IMR-90 (cell line): ENCODE data around the gene HACE1. TPM values are rescaled to one million over a fixed set of nuclear protein-coding genes. Genes with fewer than 3 reads are reported as not detected.

ENCODE experiments used
- ATAC-seq: fragments of 200-7000 bp; cut with Tn5 transposase; 2 replicates; pipeline ENCODE4 v1.9.1; 2020; ENCODE audit warnings: low read depth, mild to moderate bottlenecking, moderate library complexity
- BruUV-seq: library from RNA; stranded (reverse); fragments of 400-500 nt; replicated peaks from 2 replicates; lab custom pipeline; 2021; lab: Mats Ljungman, UMichigan
- CTCF ChIA-PET: fragments of 300-600 bp; formaldehyde crosslinking; extraction: SDS; loops from one replicate; lab custom pipeline; 2021; ENCODE audit warnings: antibody characterized with exemption; lab: Yijun Ruan, JAX
- POLR2A ChIA-PET: fragments of 300-600 bp; sonication (Branson Sonifier 250); formaldehyde crosslinking; loops from one replicate; lab custom pipeline; 2022; ENCODE audit warnings: antibody characterized with exemption; ENCODE audit not compliant: unreplicated experiment; lab: Charles Lee
- DNase-seq: peaks from one replicate; pipeline ENCODE4 v3.0.0; 2013
- H2AFZ ChIP-seq: replicated peaks from 2 replicates; pipeline ENCODE3; 2013; ENCODE audit warnings: low read length, mild to moderate bottlenecking; ENCODE audit not compliant: poor library complexity
- H2AK5ac ChIP-seq: 2 replicates; pipeline ENCODE4 v1.6.1; 2013; ENCODE audit warnings: low read depth, low read length, inconsistent platforms
- H2AK9ac ChIP-seq: replicated peaks from 2 replicates; pipeline ENCODE3; 2013; ENCODE audit warnings: mild to moderate bottlenecking, low read depth, low read length, moderate library complexity; ENCODE audit not compliant: poor library complexity
- H2BK120ac ChIP-seq: 2 replicates; pipeline ENCODE4 v1.6.1; 2013; ENCODE audit warnings: low read depth, low read length, inconsistent platforms
- H2BK15ac ChIP-seq: 3 replicates; pipeline ENCODE4 v1.6.1; 2013; ENCODE audit warnings: low read depth, low read length, inconsistent platforms
- H2BK20ac ChIP-seq: 2 replicates; pipeline ENCODE4 v1.6.1; 2013; ENCODE audit warnings: low read depth, mild to moderate bottlenecking, inconsistent platforms, low read length, moderate library complexity
- H2BK5ac ChIP-seq: 2 replicates; pipeline ENCODE4 v1.6.1; 2013; ENCODE audit warnings: mild to moderate bottlenecking, low read depth, low read length, inconsistent platforms; ENCODE audit not compliant: poor library complexity, severe bottlenecking
- H3K14ac ChIP-seq: replicated peaks from 2 replicates; pipeline ENCODE4 v1.6.1; 2013; ENCODE audit warnings: low read depth, low read length, inconsistent platforms
- H3K18ac ChIP-seq: 2 replicates; pipeline ENCODE4 v1.6.1; 2013; ENCODE audit warnings: low read depth, low read length, control low read depth
- H3K23ac ChIP-seq: 2 replicates; pipeline ENCODE4 v1.6.1; 2013; ENCODE audit warnings: low read depth, low read length, inconsistent platforms
- H3K27ac ChIP-seq: 2 replicates; pipeline ENCODE4 v1.5.1; 2013; ENCODE audit warnings: mild to moderate bottlenecking, control low read depth, low read length; ENCODE audit not compliant: insufficient read depth
- H3K27me3 ChIP-seq: 2 replicates; pipeline ENCODE4 v1.6.1; 2013; ENCODE audit warnings: low read length; ENCODE audit not compliant: control insufficient read depth, insufficient read depth
- H3K36me3 ChIP-seq: 2 replicates; pipeline ENCODE4 v1.6.1; 2013; ENCODE audit warnings: low read length, mixed read lengths; ENCODE audit not compliant: control insufficient read depth, insufficient read depth
- H3K4ac ChIP-seq: 2 replicates; pipeline ENCODE4 v1.6.1; 2013; ENCODE audit warnings: low read depth, low read length, inconsistent platforms
- H3K4me1 ChIP-seq: 2 replicates; pipeline ENCODE4 v1.6.1; 2013; ENCODE audit warnings: low read length, mixed read lengths; ENCODE audit not compliant: control insufficient read depth, insufficient read depth
- H3K4me2 ChIP-seq: 2 replicates; pipeline ENCODE4 v1.6.1; 2013; ENCODE audit warnings: low read depth, mild to moderate bottlenecking, control low read depth, low read length, moderate library complexity
- H3K4me3 ChIP-seq: 2 replicates; pipeline ENCODE4 v1.5.1; 2013; ENCODE audit warnings: low read depth, mild to moderate bottlenecking, control low read depth, low read length, moderate library complexity; ENCODE audit not compliant: insufficient read depth
- H3K56ac ChIP-seq: 2 replicates; pipeline ENCODE4 v1.6.1; 2013; ENCODE audit warnings: low read length, inconsistent platforms; ENCODE audit not compliant: insufficient read depth; ENCODE audit errors: extremely low read depth
- H3K79me1 ChIP-seq, 2 experiments: 2 replicates each; pipeline ENCODE4 v1.6.1; 2013; ENCODE audit warnings: low read length in 2 of 2, inconsistent platforms in 1 of 2, low read depth in 1 of 2
- H3K9ac ChIP-seq: 2 replicates; pipeline ENCODE4 v1.6.1; 2013; ENCODE audit warnings: low read depth, low read length, control low read depth
- H3K9me1 ChIP-seq: 2 replicates; pipeline ENCODE4 v1.6.1; 2013; ENCODE audit warnings: low read length, inconsistent platforms; ENCODE audit not compliant: insufficient read depth
- H3K9me3 ChIP-seq: 2 replicates; pipeline ENCODE4 v1.6.1; 2013; ENCODE audit warnings: low read length; ENCODE audit not compliant: control insufficient read depth, insufficient read depth
- H4K20me1 ChIP-seq: 2 replicates; pipeline ENCODE4 v1.6.1; 2013; ENCODE audit warnings: low read length, inconsistent platforms; ENCODE audit not compliant: insufficient read depth
- H4K5ac ChIP-seq: 2 replicates; pipeline ENCODE4 v1.6.1; 2013; ENCODE audit warnings: mild to moderate bottlenecking, low read depth, low read length, control low read depth
- H4K8ac ChIP-seq, 2 experiments: 2 replicates each; pipeline ENCODE4 v1.6.1; 2013; ENCODE audit warnings: low read depth in 2 of 2, low read length in 2 of 2, control low read depth in 1 of 2, inconsistent platforms in 1 of 2
- H4K91ac ChIP-seq: 2 replicates; pipeline ENCODE4 v1.6.1; 2013; ENCODE audit warnings: low read depth, low read length, inconsistent platforms; ENCODE audit not compliant: insufficient read depth
- CHD1 ChIP-seq: IDR thresholded peaks from 2 replicates; pipeline ENCODE4 v1.6.1; 2012; ENCODE audit warnings: low read depth, low read length, improper control_type of control experiment
- MAFK ChIP-seq: IDR thresholded peaks from 2 replicates; pipeline ENCODE4 v1.6.1; 2012; ENCODE audit warnings: low read depth, low read length, improper control_type of control experiment
- SMC3 ChIP-seq: fragments of 150-350 bp; IDR thresholded peaks from 2 replicates; pipeline ENCODE4 v1.6.1; 2016; ENCODE audit warnings: low read depth, mild to moderate bottlenecking, antibody characterized with exemption, low read length, moderate library complexity
- WGBS, 2 experiments: methylation state at CpG; one replicate each; pipeline versions ENCODE4 v1.1.5 to v1.1.7; 2013; ENCODE audit warnings: missing lambda C conversion rate in 2 of 2; ENCODE audit not compliant: insufficient read length in 1 of 2; ENCODE audit errors: extremely low coverage in 2 of 2; 5-methylcytosine and 5-hydroxymethylcytosine counted together
- dilution Hi-C: fragments of 300-500 bp; cut with HindIII; formaldehyde crosslinking; loops from one replicate; pipeline ENCODE4 v1.14.3; 2018; ENCODE audit warnings: low sequenced_read_pairs; ENCODE audit not compliant: unreplicated experiment
- in situ Hi-C: fragments of 300-500 bp; cut with MboI; formaldehyde crosslinking; loops from 3 replicates; pipeline ENCODE4 v1.14.3; 2019; ENCODE audit warnings: low sequenced_read_pairs, inconsistent platforms, mixed read lengths
- intact Hi-C: fragments of 100-400 bp; cut with micrococcal nuclease; formaldehyde crosslinking; loops from 2 replicates; pipeline ENCODE4 v1.10.0; 2022
- polyA plus RNA-seq, 3 experiments: library from polyadenylated mRNA; depleted of rRNA; stranded (reverse); fragments of >200 nt; gene quantifications; 2 replicates each; pipeline ENCODE4 v1.2.3, GENCODE V29; 2012; ENCODE audit warnings: low replicate concordance in 1 of 3
- total RNA-seq: library from RNA; depleted of rRNA; stranded (reverse); fragments of >200 nt; gene quantifications from 2 replicates; pipeline ENCODE4 v1.2.3, GENCODE V29; 2012

Gene HACE1
- total and polyA plus RNA-seq, 2 of the 4 experiments (the other 2 are of a cell fraction): 5.4 to 10.8 TPM

DNA sequence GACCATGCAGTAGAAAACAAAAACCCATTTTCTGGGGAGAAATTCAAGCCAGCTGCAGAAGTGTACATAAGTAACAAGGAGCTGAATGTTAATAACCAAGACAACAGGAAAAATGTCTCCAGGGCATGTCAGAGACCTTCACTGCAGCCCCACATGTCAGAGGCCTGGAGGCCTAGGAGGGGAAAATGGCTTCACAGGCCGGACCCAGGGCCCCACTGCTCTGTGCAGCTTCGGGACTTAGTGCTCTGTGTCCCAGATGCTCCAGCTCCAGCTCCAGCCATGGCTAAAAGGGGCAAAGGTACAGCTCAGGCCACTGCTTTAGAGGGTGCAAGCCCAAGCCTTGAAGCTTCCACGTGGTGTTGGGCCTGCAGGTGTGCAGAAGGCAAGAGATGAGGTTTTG is 43.6 kb downstream of the HACE1 start:
- H3K9me3 ChIP-seq: no peaks in the 10 kb centered on the region
- no peak overlapping the region for H2BK20ac ChIP-seq
- H3K27me3 ChIP-seq: no peaks in the 10 kb centered on the region
- H3K4me3 ChIP-seq: no peak overlapping the region
- no peak overlapping the region for H4K8ac ChIP-seq
- H3K4me2 ChIP-seq: no peak overlapping the region
- BruUV-seq: no TSS peak
- DNase-seq (no peak), ATAC-seq (no peak)
- no peak overlapping the region for H3K9ac ChIP-seq
- CTCF ChIA-PET: interaction anchor here (0.7 to 0.9 kb wide), 3 partner anchors 14 to 33 kb away, joined by 3 to 7 read pairs (median 5); no protein-coding TSS in a partner anchor
- no peak overlapping the region for H4K91ac ChIP-seq
- no peak overlapping the region for H3K56ac ChIP-seq
- in situ Hi-C loops (no loop called here), dilution Hi-C loops (no loop called here), intact Hi-C loops (no loop called here)
- H3K14ac ChIP-seq: no peak overlapping the region
- H2BK15ac ChIP-seq: no peak overlapping the region
- no peak overlapping the region for H3K18ac ChIP-seq
- TF ChIP-seq SMC3 (no peak), CHD1 (no peak), MAFK (no peak)
- H3K36me3 ChIP-seq: no peaks in the 10 kb centered on the region
- no peak overlapping the region for H2AK9ac ChIP-seq
- no peak overlapping the region for H2BK5ac ChIP-seq
- no peak overlapping the region for H3K23ac ChIP-seq
- no peak overlapping the region for H2AK5ac ChIP-seq
- H4K20me1 ChIP-seq: no peaks in the 10 kb centered on the region
- H2AFZ ChIP-seq: no peak overlapping the region
- H3K4me1 ChIP-seq: no peaks in the 10 kb centered on the region
- H3K27ac ChIP-seq: no peak overlapping the region
- no peak overlapping the region for H3K4ac ChIP-seq
- POLR2A ChIA-PET: no interaction called here
- no peaks in the 10 kb centered on the region for H3K9me1 ChIP-seq
- 92% methylated on average over 2 of the region's 3 CpGs; no CpG with 5 or more reads in 1 of the 2 experiments for WGBS, 2 experiments
- H3K79me1 ChIP-seq: no peaks in the 10 kb centered on the region; a peak in 1 of 4 replicates
- H2BK120ac ChIP-seq: no peak overlapping the region
- H4K5ac ChIP-seq: no peak overlapping the region
